Measurements from ENCODE around the gene NDST1. TPM values are rescaled to one million over a fixed set of nuclear protein-coding genes. Genes with fewer than 3 reads are reported as not detected.
A peak's percentile ranks its signal among the peaks of the same experiment; 100 is the strongest.
"Not testable (repeated sequence)": the region's sequence is repeated elsewhere in the genome, so short reads cannot be mapped to it uniquely, and the experiment has no call there.

Gene NDST1
- total RNA-seq, 6 donors from 2014 or later = 81.7 to 265 (median 166) TPM

GRCh38 chr5:150514708-150515211, 6.8 kb downstream of the NDST1 start:
- Histone ChIP-seq H3K4me3 (no peak overlapping the region), H3K27me3 (no peaks in the 10 kb centered on the region), H3K9me3 (no peaks in the 10 kb centered on the region), H3K36me3 (peaks cover 0 to 7% (median 2%) of the 10 kb centered on the region in 4 donors), H3K27ac (peak overlapping the region; percentile 2 to 83 (median 72)), H3K4me1 (peaks cover 77 to 90% (median 82%) of the 10 kb centered on the region in 4 donors)
- DNase-seq = peak in 1 of 2 donors; percentile 61
- WGBS, 2 donors = 29% methylated on average over 3 of the region's 3 CpGs; no CpG with 5 or more reads in 1 of the 2 donors
- no peak for TF ChIP-seq POLR2A (IDR thresholded peaks at IDR 0.05)
- no peak for TF ChIP-seq EP300 (IDR thresholded peaks at IDR 0.05)
- no peak for TF ChIP-seq POLR2AphosphoS5 (IDR thresholded peaks at IDR 0.05)
- no peak for TF ChIP-seq CTCF (IDR thresholded peaks at IDR 0.05)
- no peak for ATAC-seq (ENCODE audit: low FRiP score in 2 of 2)

GRCh38 chr5:150515446-150515845, 7.5 kb downstream of the NDST1 start:
- DNase-seq (no peak), ATAC-seq (ENCODE audit: low FRiP score in 2 of 2) (peak in 1 of 2 donors; percentile 63)
- 76 to 83% methylated on average over 6 of the region's 6 CpGs for WGBS, 2 donors
- no peaks in the 10 kb centered on the region for H3K9me3 ChIP-seq
- H3K27ac ChIP-seq = peak overlapping the region; percentile 66 to 83 (median 74)
- H3K36me3 ChIP-seq = peaks cover 0 to 7% (median 4%) of the 10 kb centered on the region in 4 donors
- TF ChIP-seq EP300 (IDR thresholded peaks at IDR 0.05) (no peak), POLR2A (IDR thresholded peaks at IDR 0.05) (no peak), CTCF (IDR thresholded peaks at IDR 0.05) (no peak), POLR2AphosphoS5 (IDR thresholded peaks at IDR 0.05) (peak in 1 of 2 donors; percentile 31)
- no peaks in the 10 kb centered on the region for H3K27me3 ChIP-seq
- H3K4me3 ChIP-seq = no peak overlapping the region
- peaks cover 70 to 88% (median 82%) of the 10 kb centered on the region in 4 donors for H3K4me1 ChIP-seq

GRCh38 chr5:150516011-150516410, 8.1 kb downstream of the NDST1 start:
- Histone ChIP-seq H3K27me3 (no peaks in the 10 kb centered on the region), H3K9me3 (no peaks in the 10 kb centered on the region), H3K4me3 (no peak overlapping the region), H3K4me1 (peaks cover 65 to 87% (median 77%) of the 10 kb centered on the region in 4 donors), H3K27ac (peak overlapping the region; percentile 66 to 83 (median 74)), H3K36me3 (peaks cover 0 to 10% (median 7%) of the 10 kb centered on the region in 4 donors)
- WGBS, 2 donors = 49 to 51% methylated on average over 4 to 5 of the region's 5 CpGs
- peak in 1 of 2 donors; percentile 52 for DNase-seq
- TF ChIP-seq CTCF (IDR thresholded peaks at IDR 0.05) (no peak), POLR2AphosphoS5 (IDR thresholded peaks at IDR 0.05) (no peak), EP300 (IDR thresholded peaks at IDR 0.05) (no peak), POLR2A (IDR thresholded peaks at IDR 0.05) (no peak)
- ATAC-seq (ENCODE audit: low FRiP score in 2 of 2) = peak in 1 of 2 donors; percentile 43

GRCh38 chr5:150517272-150518152, 9.6 kb downstream of the NDST1 start:
- Histone ChIP-seq H3K4me1 (peaks cover 59 to 87% (median 71%) of the 10 kb centered on the region in 4 donors), H3K27me3 (no peaks in the 10 kb centered on the region), H3K4me3 (no peak overlapping the region), H3K9me3 (no peaks in the 10 kb centered on the region), H3K27ac (peak overlapping the region; percentile 46 to 83 (median 74)), H3K36me3 (peaks cover 0 to 20% (median 17%) of the 10 kb centered on the region in 4 donors)
- 54 to 57% methylated on average over 9 to 13 of the region's 13 CpGs for WGBS, 2 donors
- ATAC-seq (ENCODE audit: low FRiP score in 2 of 2) (peak; percentile 57 to 64), DNase-seq (peak; percentile 80 to 86)
- TF ChIP-seq CTCF (IDR thresholded peaks at IDR 0.05) (no peak), POLR2A (IDR thresholded peaks at IDR 0.05) (no peak), POLR2AphosphoS5 (IDR thresholded peaks at IDR 0.05) (peak; percentile 38 to 42)

GRCh38 chr5:150518712-150519559, 11.0 kb downstream of the NDST1 start:
- WGBS, 2 donors = 77 to 86% methylated on average over 11 to 14 of the region's 14 CpGs
- peak overlapping the region in 3 of 4 donors; percentile 30 to 55 (median 47) for H3K27ac ChIP-seq
- not testable (repeated sequence) for H3K4me3 ChIP-seq

More at GRCh38 chr5:150518712-150519559, 11.0 kb downstream of the NDST1 start:
- H3K4me1 ChIP-seq = peaks cover 63 to 89% (median 73%) of the 10 kb centered on the region in 4 donors
- not testable (repeated sequence) for DNase-seq; H3K9me3 ChIP-seq; H3K27me3 ChIP-seq; ATAC-seq (ENCODE audit: low FRiP score in 2 of 2)
- H3K36me3 ChIP-seq = peaks cover 0 to 20% (median 17%) of the 10 kb centered on the region in 4 donors
